ENCODE results near the gene TMEM209. TPM values are rescaled to one million over a fixed set of nuclear protein-coding genes. Genes with fewer than 3 reads are reported as not detected.

Gene TMEM209
- total RNA-seq, 3 donors from 2014 or later (not counting 1 experiment from before 2014, with no cell fraction given), result 26.3 to 31.0 (median 30.4) TPM

- no peak overlapping the region for H3K27ac ChIP-seq (ENCODE audit: low read length)
- H3K4me3 ChIP-seq (ENCODE audit: low read length), result no peak overlapping the region
- Mint-ChIP-seq H3K27me3 (ENCODE audit: low read depth in 2 of 2) (peaks cover 0 to 3% of the 10 kb centered on the region in 2 donors), H3K4me1 (no peaks in the 10 kb centered on the region), H3K36me3 (peaks cover 5% of the 10 kb centered on the region), H3K27ac (no peak overlapping the region), H3K9me3 (no peaks in the 10 kb centered on the region), H3K4me3 (no peak overlapping the region)
- peaks cover 7% of the 10 kb centered on the region for H3K27me3 ChIP-seq (ENCODE audit: control insufficient read depth, insufficient read depth, low read length)
- DNase-seq (no peak), ATAC-seq (no peak)
- intact Hi-C loops (cut with micrococcal nuclease), result no loop called here
- H3K4me1 ChIP-seq (ENCODE audit: control insufficient read depth, insufficient read depth, low read length), result peaks cover 25% of the 10 kb centered on the region
- WGBS (ENCODE audit: insufficient coverage), result 83% methylated on average over 28 of the region's 29 CpGs
- TF ChIP-seq CTCF (IDR thresholded peaks at IDR 0.05), result no peak
- H3K9me3 ChIP-seq (ENCODE audit: control insufficient read depth, insufficient read depth, low read length), result peaks cover 13% of the 10 kb centered on the region
- no peaks in the 10 kb centered on the region for H3K36me3 ChIP-seq (ENCODE audit: control insufficient read depth, insufficient read depth, low read length)
These were observed 51.8 kb downstream of the TMEM209 start for GRCh38 chr7:130153211-130153908.

GRCh38 chr7:130152493-130153210 is 52.6 kb downstream of the TMEM209 start:
- Mint-ChIP-seq H3K9me3 (no peaks in the 10 kb centered on the region), H3K27ac (no peak overlapping the region), H3K4me3 (no peak overlapping the region), H3K4me1 (peaks cover 0 to 3% of the 10 kb centered on the region in 2 donors), H3K27me3 (ENCODE audit: low read depth in 2 of 2) (peaks cover 0 to 3% of the 10 kb centered on the region in 2 donors), H3K36me3 (no peaks in the 10 kb centered on the region)
- H3K4me3 ChIP-seq (ENCODE audit: low read length), result no peak overlapping the region
- peaks cover 13% of the 10 kb centered on the region for H3K9me3 ChIP-seq (ENCODE audit: control insufficient read depth, insufficient read depth, low read length)
- H3K27ac ChIP-seq (ENCODE audit: low read length), result peak overlapping the region; percentile 49
- peaks cover 7% of the 10 kb centered on the region for H3K27me3 ChIP-seq (ENCODE audit: control insufficient read depth, insufficient read depth, low read length)
- no peaks in the 10 kb centered on the region for H3K36me3 ChIP-seq (ENCODE audit: control insufficient read depth, insufficient read depth, low read length)
- ATAC-seq (peak; percentile 23 to 46 (median 33)), DNase-seq (no peak)
- H3K4me1 ChIP-seq (ENCODE audit: control insufficient read depth, insufficient read depth, low read length), result peaks cover 25% of the 10 kb centered on the region
- no peak for TF ChIP-seq CTCF (IDR thresholded peaks at IDR 0.05)
- intact Hi-C loops (cut with micrococcal nuclease), result no loop called here
- 75% methylated on average over 17 of the region's 17 CpGs for WGBS (ENCODE audit: insufficient coverage)

GRCh38 chr7:130151591-130152492 is 53.4 kb downstream of the TMEM209 start:
- no peak overlapping the region for H3K27ac Mint-ChIP-seq
- H3K4me3 ChIP-seq (ENCODE audit: low read length), result no peak overlapping the region
- WGBS (ENCODE audit: insufficient coverage), result 23% methylated on average over 5 of the region's 5 CpGs
- H3K4me1 ChIP-seq (ENCODE audit: control insufficient read depth, insufficient read depth, low read length), result peaks cover 25% of the 10 kb centered on the region
- H3K4me1 Mint-ChIP-seq, result peaks cover 0 to 3% of the 10 kb centered on the region in 2 donors
- intact Hi-C loops (cut with micrococcal nuclease), result no loop called here
- H3K36me3 ChIP-seq (ENCODE audit: control insufficient read depth, insufficient read depth, low read length), result no peaks in the 10 kb centered on the region
- H3K36me3 Mint-ChIP-seq, result no peaks in the 10 kb centered on the region
- DNase-seq (peak; percentile 62 to 74), ATAC-seq (peak; percentile 46 to 73 (median 49))
- H3K9me3 ChIP-seq (ENCODE audit: control insufficient read depth, insufficient read depth, low read length), result peaks cover 13% of the 10 kb centered on the region
- H3K9me3 Mint-ChIP-seq, result no peaks in the 10 kb centered on the region
- H3K27me3 ChIP-seq (ENCODE audit: control insufficient read depth, insufficient read depth, low read length), result peaks cover 7% of the 10 kb centered on the region
- TF ChIP-seq CTCF (IDR thresholded peaks at IDR 0.05), result no peak
- peaks cover 0 to 3% of the 10 kb centered on the region in 2 donors for H3K27me3 Mint-ChIP-seq (ENCODE audit: low read depth in 2 of 2)
- H3K27ac ChIP-seq (ENCODE audit: low read length), result peak overlapping the region; percentile 49
- H3K4me3 Mint-ChIP-seq, result no peak overlapping the region

Data from natural killer cell (primary cell).